Body of pancreas (tissue), 4 donors: ENCODE data around the gene FBXO38.

Experiments used
- POLR2A ChIP-seq, 3 donors: fragments of 450-650 bp; IDR thresholded peaks; one replicate each; pipeline ENCODE4 v1.6.1; 2016; ENCODE audit warnings: antibody characterized with exemption in 3 of 3, mild to moderate bottlenecking in 2 of 3
- TF ChIP-seq, protein P1 (sequence below), 7 experiments: fragments of 450-650 bp in 4 of 7; fragments of 200-600 bp in 3 of 7; sonication (generic) in 3 of 7; IDR thresholded peaks; one replicate each; pipeline ENCODE4 v1.5.1; 2016 to 2019; ENCODE audit warnings: antibody characterized with exemption in 7 of 7

GRCh38 chr5:148401604-148402003 is 17.8 kb downstream of the FBXO38 start:
- TF ChIP-seq, protein P1, sequence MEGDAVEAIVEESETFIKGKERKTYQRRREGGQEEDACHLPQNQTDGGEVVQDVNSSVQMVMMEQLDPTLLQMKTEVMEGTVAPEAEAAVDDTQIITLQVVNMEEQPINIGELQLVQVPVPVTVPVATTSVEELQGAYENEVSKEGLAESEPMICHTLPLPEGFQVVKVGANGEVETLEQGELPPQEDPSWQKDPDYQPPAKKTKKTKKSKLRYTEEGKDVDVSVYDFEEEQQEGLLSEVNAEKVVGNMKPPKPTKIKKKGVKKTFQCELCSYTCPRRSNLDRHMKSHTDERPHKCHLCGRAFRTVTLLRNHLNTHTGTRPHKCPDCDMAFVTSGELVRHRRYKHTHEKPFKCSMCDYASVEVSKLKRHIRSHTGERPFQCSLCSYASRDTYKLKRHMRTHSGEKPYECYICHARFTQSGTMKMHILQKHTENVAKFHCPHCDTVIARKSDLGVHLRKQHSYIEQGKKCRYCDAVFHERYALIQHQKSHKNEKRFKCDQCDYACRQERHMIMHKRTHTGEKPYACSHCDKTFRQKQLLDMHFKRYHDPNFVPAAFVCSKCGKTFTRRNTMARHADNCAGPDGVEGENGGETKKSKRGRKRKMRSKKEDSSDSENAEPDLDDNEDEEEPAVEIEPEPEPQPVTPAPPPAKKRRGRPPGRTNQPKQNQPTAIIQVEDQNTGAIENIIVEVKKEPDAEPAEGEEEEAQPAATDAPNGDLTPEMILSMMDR (IDR thresholded peaks at IDR 0.05) = no peak
- TF ChIP-seq POLR2A (IDR thresholded peaks at IDR 0.05) = no peak
